H1 (cell line): Measurements from ENCODE around the gene SH3RF3. TPM values are rescaled to one million over a fixed set of nuclear protein-coding genes. Genes with fewer than 3 reads are reported as not detected.

ENCODE experiments used
- polyA plus RNA-seq, 7 experiments: library from polyadenylated mRNA; depleted of rRNA in 3 of 7; stranded (reverse) in 5 of 7; unstranded in 2 of 7; fragments of >200 nt in 5 of 7; fragments of 200-250 nt in 2 of 7; gene quantifications; 1 replicate in 5 of 7; 2 replicates in 1 of 7; 4 replicates in 1 of 7; pipeline versions ENCODE4 v1.2.1 to v1.2.3, GENCODE V29; 2011 to 2013; ENCODE audit warnings: missing spikeins in 2 of 7, mixed read lengths in 2 of 7
- total RNA-seq: library from RNA; stranded (reverse); fragmentation: NEBNext Ultra II Directional; extraction: Animal tissue kit (Norgen Biotek cat#: 25700); gene quantifications from 2 replicates; pipeline ENCODE4 v1.2.1, GENCODE V29; 2021
- TF ChIP-seq, protein P1 (sequence below): fragments of 300-600 bp; sonication (generic); IDR thresholded peaks from 2 replicates; pipeline ENCODE4 v1.7.1; 2012; ENCODE audit warnings: low read length, moderate library complexity, mild to moderate bottlenecking, inconsistent platforms; ENCODE audit not compliant: insufficient replicate concordance

The SH3RF3 gene
- total and polyA plus RNA-seq, 2 of the 8 experiments (the other 6 are each of a cell fraction or from before 2014, with no cell fraction given) = 0.11 to 0.65 TPM

DNA sequence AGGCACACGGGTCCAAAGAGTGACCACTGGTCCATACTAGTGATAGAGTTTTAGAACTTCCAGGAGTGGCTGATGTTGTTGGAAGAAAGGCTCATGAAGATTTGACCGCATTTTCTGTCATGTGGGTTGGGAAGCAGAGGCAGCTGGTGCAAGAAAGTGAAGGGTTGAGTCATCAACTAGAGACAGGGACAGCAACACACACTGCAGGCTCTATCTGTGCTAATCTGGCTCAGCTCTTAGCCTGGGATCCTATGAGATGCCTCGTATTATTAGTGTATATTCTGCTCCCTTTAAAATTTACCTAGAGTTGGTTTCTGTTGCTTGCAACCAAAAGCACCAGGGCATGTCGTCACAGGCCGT lies 2.5 kb upstream of the SH3RF3 start (continued):
- TF ChIP-seq, protein P1, sequence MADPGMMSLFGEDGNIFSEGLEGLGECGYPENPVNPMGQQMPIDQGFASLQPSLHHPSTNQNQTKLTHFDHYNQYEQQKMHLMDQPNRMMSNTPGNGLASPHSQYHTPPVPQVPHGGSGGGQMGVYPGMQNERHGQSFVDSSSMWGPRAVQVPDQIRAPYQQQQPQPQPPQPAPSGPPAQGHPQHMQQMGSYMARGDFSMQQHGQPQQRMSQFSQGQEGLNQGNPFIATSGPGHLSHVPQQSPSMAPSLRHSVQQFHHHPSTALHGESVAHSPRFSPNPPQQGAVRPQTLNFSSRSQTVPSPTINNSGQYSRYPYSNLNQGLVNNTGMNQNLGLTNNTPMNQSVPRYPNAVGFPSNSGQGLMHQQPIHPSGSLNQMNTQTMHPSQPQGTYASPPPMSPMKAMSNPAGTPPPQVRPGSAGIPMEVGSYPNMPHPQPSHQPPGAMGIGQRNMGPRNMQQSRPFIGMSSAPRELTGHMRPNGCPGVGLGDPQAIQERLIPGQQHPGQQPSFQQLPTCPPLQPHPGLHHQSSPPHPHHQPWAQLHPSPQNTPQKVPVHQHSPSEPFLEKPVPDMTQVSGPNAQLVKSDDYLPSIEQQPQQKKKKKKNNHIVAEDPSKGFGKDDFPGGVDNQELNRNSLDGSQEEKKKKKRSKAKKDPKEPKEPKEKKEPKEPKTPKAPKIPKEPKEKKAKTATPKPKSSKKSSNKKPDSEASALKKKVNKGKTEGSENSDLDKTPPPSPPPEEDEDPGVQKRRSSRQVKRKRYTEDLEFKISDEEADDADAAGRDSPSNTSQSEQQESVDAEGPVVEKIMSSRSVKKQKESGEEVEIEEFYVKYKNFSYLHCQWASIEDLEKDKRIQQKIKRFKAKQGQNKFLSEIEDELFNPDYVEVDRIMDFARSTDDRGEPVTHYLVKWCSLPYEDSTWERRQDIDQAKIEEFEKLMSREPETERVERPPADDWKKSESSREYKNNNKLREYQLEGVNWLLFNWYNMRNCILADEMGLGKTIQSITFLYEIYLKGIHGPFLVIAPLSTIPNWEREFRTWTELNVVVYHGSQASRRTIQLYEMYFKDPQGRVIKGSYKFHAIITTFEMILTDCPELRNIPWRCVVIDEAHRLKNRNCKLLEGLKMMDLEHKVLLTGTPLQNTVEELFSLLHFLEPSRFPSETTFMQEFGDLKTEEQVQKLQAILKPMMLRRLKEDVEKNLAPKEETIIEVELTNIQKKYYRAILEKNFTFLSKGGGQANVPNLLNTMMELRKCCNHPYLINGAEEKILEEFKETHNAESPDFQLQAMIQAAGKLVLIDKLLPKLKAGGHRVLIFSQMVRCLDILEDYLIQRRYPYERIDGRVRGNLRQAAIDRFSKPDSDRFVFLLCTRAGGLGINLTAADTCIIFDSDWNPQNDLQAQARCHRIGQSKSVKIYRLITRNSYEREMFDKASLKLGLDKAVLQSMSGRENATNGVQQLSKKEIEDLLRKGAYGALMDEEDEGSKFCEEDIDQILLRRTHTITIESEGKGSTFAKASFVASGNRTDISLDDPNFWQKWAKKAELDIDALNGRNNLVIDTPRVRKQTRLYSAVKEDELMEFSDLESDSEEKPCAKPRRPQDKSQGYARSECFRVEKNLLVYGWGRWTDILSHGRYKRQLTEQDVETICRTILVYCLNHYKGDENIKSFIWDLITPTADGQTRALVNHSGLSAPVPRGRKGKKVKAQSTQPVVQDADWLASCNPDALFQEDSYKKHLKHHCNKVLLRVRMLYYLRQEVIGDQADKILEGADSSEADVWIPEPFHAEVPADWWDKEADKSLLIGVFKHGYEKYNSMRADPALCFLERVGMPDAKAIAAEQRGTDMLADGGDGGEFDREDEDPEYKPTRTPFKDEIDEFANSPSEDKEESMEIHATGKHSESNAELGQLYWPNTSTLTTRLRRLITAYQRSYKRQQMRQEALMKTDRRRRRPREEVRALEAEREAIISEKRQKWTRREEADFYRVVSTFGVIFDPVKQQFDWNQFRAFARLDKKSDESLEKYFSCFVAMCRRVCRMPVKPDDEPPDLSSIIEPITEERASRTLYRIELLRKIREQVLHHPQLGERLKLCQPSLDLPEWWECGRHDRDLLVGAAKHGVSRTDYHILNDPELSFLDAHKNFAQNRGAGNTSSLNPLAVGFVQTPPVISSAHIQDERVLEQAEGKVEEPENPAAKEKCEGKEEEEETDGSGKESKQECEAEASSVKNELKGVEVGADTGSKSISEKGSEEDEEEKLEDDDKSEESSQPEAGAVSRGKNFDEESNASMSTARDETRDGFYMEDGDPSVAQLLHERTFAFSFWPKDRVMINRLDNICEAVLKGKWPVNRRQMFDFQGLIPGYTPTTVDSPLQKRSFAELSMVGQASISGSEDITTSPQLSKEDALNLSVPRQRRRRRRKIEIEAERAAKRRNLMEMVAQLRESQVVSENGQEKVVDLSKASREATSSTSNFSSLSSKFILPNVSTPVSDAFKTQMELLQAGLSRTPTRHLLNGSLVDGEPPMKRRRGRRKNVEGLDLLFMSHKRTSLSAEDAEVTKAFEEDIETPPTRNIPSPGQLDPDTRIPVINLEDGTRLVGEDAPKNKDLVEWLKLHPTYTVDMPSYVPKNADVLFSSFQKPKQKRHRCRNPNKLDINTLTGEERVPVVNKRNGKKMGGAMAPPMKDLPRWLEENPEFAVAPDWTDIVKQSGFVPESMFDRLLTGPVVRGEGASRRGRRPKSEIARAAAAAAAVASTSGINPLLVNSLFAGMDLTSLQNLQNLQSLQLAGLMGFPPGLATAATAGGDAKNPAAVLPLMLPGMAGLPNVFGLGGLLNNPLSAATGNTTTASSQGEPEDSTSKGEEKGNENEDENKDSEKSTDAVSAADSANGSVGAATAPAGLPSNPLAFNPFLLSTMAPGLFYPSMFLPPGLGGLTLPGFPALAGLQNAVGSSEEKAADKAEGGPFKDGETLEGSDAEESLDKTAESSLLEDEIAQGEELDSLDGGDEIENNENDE = no peak
